Ishikawa (cell line): ENCODE measurements around the gene RAB6B.

Experiments
- CEBPB ChIP-seq: IDR thresholded peaks from 2 replicates; pipeline ENCODE4 v1.6.1; 2012
- CREB1 ChIP-seq: IDR thresholded peaks from 2 replicates; pipeline ENCODE4 v1.6.1; 2012; ENCODE audit warnings: low read depth
- EGR1 ChIP-seq: IDR thresholded peaks from 2 replicates; pipeline ENCODE4 v1.6.1; 2012
- EP300 ChIP-seq: IDR thresholded peaks from 2 replicates; pipeline ENCODE4 v1.6.1; 2012; ENCODE audit warnings: borderline replicate concordance
- FOXM1 ChIP-seq: IDR thresholded peaks from 2 replicates; pipeline ENCODE4 v1.6.1; 2012; ENCODE audit warnings: low read depth, borderline replicate concordance
- NFIC ChIP-seq: IDR thresholded peaks from 2 replicates; pipeline ENCODE4 v1.6.1; 2012
- RAD21 ChIP-seq: IDR thresholded peaks from 2 replicates; pipeline ENCODE4 v1.6.1; 2012; ENCODE audit warnings: low read depth
- TAF1 ChIP-seq: IDR thresholded peaks from 2 replicates; pipeline ENCODE4 v1.6.1; 2012; ENCODE audit warnings: low read depth, mild to moderate bottlenecking
- TCF12 ChIP-seq: IDR thresholded peaks from 2 replicates; pipeline ENCODE4 v1.6.1; 2012; ENCODE audit warnings: low read depth
- TEAD4 ChIP-seq: IDR thresholded peaks from 2 replicates; pipeline ENCODE4 v1.6.1; 2012
- YY1 ChIP-seq: IDR thresholded peaks from 2 replicates; pipeline ENCODE4 v1.6.1; 2012; ENCODE audit warnings: low read depth
- ZBTB7A ChIP-seq: IDR thresholded peaks from 2 replicates; pipeline ENCODE4 v1.6.1; 2012; ENCODE audit warnings: low read depth
- TF ChIP-seq, protein P1 (sequence below): IDR thresholded peaks from 2 replicates; pipeline ENCODE4 v1.6.1; 2012
- TF ChIP-seq, protein P2 (sequence below): IDR thresholded peaks from 2 replicates; pipeline ENCODE4 v1.6.1; 2012
- TF ChIP-seq, protein P3 (sequence below): IDR thresholded peaks from 2 replicates; pipeline ENCODE4 v1.6.1; 2012; ENCODE audit warnings: low read depth, mild to moderate bottlenecking

RAB6B gene

DNA sequence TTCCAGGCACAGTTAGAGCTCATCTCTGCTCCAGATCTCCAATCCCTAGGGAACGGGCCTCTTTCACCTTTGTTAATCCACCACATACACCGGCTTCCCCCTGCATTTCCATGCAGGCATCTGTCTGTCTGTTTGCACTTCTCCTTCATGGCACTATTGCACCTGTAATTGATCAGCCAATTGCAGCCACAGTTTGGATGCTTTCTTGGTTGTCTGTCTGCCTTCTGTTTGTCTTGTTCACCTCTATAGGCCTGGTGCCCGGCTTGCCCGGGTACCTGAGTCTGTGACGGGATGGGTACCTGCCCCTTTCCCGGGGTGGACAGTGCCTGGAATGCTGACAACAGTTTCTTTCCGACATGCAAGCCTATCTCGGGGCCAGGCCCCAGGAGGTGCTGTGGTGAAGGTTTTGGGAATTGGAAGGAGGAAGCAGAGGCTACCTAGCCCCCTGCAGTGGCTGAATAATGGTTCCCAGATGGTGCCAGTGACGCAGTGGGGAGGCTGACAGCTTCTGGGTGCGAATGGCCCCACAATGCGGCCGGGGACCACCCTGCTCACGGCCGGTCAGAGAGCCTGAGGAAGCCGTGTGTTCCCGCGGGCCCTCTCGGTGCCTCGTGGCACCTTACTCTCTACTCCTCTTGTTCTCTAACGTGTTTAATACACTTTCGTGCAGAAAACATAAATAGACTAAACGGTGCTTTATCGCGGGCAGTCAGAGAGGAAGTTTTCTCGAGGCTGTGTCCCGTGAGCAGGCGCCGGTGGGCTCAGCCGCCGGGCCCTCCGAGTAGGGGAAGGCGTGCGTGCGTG, 31.3 kb upstream of the RAB6B start:
- TF ChIP-seq RAD21 (peak; percentile 37; the same call in 1 of the 2 replicates), YY1 (0 out of 2 replicates have a peak, but pooled peaks have one; percentile 26), FOXM1 (no peak), TCF12 (0 out of 2 replicates have a peak, but pooled peaks have one; percentile 32)
- TF ChIP-seq, protein P1, sequence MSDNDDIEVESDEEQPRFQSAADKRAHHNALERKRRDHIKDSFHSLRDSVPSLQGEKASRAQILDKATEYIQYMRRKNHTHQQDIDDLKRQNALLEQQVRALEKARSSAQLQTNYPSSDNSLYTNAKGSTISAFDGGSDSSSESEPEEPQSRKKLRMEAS, result 0 out of 2 replicates have a peak, but pooled peaks have one; percentile 62

DNA sequence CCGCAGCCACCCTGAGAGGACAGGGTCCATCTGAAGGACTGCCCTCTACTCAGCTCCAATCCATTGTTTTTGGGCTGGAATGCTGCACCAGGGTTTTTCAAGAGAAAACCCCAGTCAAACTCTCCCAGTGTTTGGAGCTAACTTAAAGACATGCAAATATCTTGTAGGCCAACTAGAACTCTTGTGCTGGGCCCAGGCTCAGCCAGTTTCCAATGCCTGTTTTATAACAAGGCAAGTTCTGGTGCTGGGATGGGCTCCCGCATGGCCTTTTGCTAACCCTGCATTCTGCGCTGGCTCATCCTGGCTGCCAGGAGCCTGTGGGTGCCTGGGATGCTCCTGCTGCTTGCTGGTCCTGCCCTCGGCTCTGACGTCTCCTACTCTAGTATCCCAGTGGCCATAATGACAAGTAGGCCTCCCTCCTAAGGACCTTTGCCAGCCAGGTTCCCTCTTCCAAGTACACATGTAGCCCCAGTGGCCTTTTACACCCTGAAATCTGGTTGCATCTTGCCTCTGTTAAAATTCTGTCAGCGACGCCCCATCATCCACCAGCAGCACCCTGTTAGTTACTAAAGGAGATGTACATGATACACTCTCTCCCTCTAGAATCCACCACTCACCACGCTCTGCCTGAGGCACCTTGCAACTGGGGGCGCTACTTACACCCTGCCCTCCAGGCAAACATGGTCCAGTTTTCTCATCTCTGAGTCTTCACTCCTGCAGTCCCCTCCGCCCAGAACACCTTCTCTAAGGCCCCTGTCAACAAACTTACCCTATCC, 30.5 kb upstream of the RAB6B start:
- no peak for TF ChIP-seq CREB1
- no peak for TF ChIP-seq TEAD4
- TF ChIP-seq FOXM1, result no peak
- no peak for TF ChIP-seq YY1
- TF ChIP-seq TAF1, result no peak
- TF ChIP-seq, protein P2, sequence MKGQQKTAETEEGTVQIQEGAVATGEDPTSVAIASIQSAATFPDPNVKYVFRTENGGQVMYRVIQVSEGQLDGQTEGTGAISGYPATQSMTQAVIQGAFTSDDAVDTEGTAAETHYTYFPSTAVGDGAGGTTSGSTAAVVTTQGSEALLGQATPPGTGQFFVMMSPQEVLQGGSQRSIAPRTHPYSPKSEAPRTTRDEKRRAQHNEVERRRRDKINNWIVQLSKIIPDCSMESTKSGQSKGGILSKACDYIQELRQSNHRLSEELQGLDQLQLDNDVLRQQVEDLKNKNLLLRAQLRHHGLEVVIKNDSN, result no peak
- TF ChIP-seq NFIC, result no peak
- no peak for TF ChIP-seq ZBTB7A
- no peak for TF ChIP-seq EGR1
- TF ChIP-seq EP300, result no peak

DNA sequence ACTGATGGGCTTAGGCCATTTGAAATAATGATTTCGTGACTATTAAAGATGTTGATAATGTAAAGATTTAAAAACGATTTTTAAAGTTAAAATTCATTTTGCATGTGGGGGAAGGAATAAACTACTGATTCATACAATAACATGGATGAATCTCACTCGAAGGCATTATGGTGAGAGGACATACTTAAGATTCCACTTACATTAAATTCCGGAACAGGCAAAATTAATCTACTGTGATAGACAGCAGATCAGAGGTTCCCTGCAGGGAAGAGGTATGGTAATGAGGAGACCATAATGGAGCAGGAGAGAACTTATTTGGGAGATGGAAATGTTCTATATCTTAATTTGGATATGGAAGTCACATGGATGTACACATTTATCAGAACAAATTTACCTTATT, 28.4 kb upstream of the RAB6B start:
- TF ChIP-seq NFIC, result no peak
- TF ChIP-seq FOXM1, result no peak
- no peak for TF ChIP-seq CREB1
- TF ChIP-seq YY1, result no peak
- no peak for TF ChIP-seq RAD21
- TF ChIP-seq, protein P2, result no peak
- no peak for TF ChIP-seq EGR1
- TF ChIP-seq, protein P3, sequence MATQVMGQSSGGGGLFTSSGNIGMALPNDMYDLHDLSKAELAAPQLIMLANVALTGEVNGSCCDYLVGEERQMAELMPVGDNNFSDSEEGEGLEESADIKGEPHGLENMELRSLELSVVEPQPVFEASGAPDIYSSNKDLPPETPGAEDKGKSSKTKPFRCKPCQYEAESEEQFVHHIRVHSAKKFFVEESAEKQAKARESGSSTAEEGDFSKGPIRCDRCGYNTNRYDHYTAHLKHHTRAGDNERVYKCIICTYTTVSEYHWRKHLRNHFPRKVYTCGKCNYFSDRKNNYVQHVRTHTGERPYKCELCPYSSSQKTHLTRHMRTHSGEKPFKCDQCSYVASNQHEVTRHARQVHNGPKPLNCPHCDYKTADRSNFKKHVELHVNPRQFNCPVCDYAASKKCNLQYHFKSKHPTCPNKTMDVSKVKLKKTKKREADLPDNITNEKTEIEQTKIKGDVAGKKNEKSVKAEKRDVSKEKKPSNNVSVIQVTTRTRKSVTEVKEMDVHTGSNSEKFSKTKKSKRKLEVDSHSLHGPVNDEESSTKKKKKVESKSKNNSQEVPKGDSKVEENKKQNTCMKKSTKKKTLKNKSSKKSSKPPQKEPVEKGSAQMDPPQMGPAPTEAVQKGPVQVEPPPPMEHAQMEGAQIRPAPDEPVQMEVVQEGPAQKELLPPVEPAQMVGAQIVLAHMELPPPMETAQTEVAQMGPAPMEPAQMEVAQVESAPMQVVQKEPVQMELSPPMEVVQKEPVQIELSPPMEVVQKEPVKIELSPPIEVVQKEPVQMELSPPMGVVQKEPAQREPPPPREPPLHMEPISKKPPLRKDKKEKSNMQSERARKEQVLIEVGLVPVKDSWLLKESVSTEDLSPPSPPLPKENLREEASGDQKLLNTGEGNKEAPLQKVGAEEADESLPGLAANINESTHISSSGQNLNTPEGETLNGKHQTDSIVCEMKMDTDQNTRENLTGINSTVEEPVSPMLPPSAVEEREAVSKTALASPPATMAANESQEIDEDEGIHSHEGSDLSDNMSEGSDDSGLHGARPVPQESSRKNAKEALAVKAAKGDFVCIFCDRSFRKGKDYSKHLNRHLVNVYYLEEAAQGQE, result no peak
- no peak for TF ChIP-seq EP300
- TF ChIP-seq CEBPB, result no peak
- TF ChIP-seq TCF12, result no peak
- TF ChIP-seq TEAD4, result no peak
- TF ChIP-seq ZBTB7A, result no peak
- TF ChIP-seq, protein P1, result no peak
- no peak for TF ChIP-seq TAF1

DNA sequence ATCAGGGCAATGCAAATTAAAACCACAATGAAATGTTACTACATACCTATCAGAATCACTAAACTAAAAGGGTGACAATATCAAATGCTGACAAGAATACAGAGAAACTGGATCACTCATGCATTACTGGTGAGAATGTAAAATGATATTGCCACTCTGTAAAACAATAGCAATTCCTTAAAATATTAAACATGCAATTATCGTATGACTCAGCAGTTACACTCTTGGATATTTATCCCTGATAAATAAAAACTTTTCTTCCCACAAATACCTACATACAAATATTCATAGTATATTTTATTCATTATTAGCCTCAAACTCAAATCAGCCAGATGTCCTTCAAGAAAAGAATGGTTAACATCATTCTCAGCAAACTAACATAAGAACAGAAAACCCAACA, 25.9 kb upstream of the RAB6B start:
- TF ChIP-seq NFIC (no peak), EP300 (0 out of 2 replicates have a peak, but pooled peaks have one; percentile 4), TCF12 (no peak), FOXM1 (no peak), TEAD4 (peak; percentile 31; the same call in 1 of the 2 replicates), RAD21 (no peak)

DNA sequence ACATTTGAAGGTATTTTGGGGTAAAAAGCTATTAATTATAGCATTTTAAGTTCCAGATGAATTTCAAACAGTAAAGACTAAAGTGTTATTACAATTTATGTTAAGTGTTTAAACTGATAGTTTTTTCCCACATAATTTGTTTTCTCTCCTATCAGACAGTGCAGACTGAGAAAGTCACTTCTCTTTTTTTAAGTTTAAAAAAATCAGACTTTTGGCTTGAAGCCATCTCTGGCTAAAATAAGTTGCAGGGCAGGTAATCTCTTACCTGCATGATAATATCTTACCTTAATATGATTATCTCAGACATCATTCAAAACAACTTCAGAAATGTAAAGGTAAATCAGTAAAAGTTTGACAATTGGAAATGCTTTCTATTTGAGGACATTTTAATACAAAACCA, 21.5 kb upstream of the RAB6B start:
- TF ChIP-seq NFIC (peak; percentile 56), ZBTB7A (no peak)

DNA sequence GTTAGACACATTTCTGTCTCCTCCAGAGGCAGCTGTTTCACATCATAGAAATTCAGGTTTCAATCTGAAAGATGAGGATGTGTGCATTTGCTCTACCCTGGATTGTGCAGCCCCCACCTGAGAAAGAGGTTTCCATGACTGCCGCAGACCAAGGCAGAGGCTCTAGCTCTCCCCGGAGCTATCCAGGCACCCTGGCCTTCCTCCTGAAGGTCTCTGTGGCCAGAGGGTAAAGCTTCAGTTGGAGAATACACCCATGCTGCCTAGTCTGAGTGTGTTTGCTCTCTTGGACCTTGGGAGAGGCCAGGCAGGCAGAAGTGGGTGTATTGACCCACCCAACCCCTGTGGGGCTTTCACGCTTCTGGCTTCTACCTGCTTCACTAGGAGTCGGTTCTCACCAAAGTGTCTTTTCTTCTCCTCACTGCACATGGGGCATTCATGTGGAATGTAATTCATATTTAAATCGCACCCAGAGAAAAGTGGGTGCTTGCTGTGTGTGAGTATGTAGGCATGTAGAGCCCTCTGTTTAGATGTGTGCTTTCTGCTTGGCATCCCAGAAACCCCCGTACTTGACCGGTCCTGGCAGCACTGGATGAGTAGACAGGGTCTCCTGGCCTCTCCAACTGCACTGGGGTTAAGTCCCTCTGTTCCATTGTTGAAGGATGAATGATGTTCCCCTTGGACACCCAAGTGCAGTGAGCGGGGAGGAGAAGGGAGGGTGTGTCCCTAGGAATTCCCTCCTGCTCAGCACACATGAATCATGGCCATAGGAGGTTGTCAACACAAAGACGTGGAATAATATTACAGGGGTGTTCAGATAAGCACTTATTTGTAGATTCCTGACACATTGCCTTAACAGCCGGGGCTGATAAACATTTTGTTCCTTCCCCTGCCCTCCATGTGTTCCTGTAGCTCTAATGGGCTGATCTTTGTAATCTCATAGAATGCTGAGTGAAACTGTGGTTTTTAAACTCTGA, 20.3 kb upstream of the RAB6B start:
- TF ChIP-seq TAF1, result no peak
- peak; percentile 82 for TF ChIP-seq TCF12
- TF ChIP-seq, protein P2, result no peak
- TF ChIP-seq FOXM1, result peak; percentile 45; the same call in 1 of the 2 replicates
- no peak for TF ChIP-seq RAD21
- TF ChIP-seq TEAD4, result peak; percentile 96
- no peak for TF ChIP-seq CEBPB
- no peak for TF ChIP-seq CREB1
- TF ChIP-seq YY1, result peak; percentile 28; the same call in 1 of the 2 replicates
- TF ChIP-seq, protein P1, result no peak; the same call in 1 of the 2 replicates
- no peak; the same call in 1 of the 2 replicates for TF ChIP-seq NFIC
- TF ChIP-seq, protein P3, result no peak
- TF ChIP-seq EGR1, result no peak
- peak; percentile 87 for TF ChIP-seq EP300
- TF ChIP-seq ZBTB7A, result no peak
